ENCODE data around the gene RPUSD1.

GRCh38 chr16:794091-794822 lies 6.1 kb upstream of the RPUSD1 start:
- TF ChIP-seq, protein P1, sequence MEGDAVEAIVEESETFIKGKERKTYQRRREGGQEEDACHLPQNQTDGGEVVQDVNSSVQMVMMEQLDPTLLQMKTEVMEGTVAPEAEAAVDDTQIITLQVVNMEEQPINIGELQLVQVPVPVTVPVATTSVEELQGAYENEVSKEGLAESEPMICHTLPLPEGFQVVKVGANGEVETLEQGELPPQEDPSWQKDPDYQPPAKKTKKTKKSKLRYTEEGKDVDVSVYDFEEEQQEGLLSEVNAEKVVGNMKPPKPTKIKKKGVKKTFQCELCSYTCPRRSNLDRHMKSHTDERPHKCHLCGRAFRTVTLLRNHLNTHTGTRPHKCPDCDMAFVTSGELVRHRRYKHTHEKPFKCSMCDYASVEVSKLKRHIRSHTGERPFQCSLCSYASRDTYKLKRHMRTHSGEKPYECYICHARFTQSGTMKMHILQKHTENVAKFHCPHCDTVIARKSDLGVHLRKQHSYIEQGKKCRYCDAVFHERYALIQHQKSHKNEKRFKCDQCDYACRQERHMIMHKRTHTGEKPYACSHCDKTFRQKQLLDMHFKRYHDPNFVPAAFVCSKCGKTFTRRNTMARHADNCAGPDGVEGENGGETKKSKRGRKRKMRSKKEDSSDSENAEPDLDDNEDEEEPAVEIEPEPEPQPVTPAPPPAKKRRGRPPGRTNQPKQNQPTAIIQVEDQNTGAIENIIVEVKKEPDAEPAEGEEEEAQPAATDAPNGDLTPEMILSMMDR (conservative IDR thresholded peaks at IDR 0.05; ENCODE audit: low read depth, low read length) = no peak
- no peak for TF ChIP-seq EZH2 (IDR thresholded peaks at IDR 0.05; ENCODE audit: borderline replicate concordance, low read depth, low read length, poor library complexity, severe bottlenecking)

Measured in A673 (cell line).